NCI-H774 (cell line): ENCODE data around the gene NEGR1.

Source experiments
- DNase-seq: peaks from one replicate; lab custom pipeline; 2025; lab: John Stamatoyannopoulos, UW

NEGR1 gene

DNA sequence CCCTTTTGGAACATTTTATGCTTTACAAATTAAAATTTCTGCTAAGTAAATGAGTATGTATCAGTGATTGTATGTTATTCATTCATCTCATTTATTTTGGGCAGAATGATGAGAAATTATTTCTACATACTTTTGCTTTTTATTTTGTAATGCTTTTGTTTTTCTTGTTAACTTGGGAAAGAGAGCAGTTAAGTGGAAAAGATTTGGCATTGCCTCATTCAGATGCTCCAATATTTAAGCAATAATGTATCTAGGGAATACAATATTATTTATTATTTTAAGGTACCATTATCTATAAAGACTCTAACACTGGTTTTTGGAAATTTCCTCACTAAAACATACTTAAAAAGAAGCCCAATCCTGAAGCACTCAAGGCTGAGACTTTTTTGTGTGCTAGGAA is 431.8 kb downstream of the NEGR1 start:
- DNase-seq = no peak

DNA sequence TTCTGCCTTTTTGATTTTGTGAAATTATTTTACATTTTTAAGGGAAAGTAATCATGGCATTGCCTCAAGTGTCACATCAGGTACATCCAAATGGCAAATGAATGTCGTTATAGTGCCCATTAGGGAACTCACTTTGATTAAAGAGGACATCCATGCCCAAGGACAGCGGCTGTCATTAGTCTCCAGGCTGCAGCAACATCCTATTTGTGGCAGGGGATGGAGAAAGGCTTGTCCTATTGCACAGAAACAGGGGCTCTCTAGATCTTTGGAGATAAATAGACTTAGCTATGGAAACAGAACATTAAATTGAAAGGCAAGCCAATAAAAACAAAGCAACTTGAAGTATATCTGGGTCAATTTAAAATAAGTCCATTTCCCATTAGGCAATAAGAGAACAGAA is 439.3 kb downstream of the NEGR1 start:
- no peak for DNase-seq

DNA sequence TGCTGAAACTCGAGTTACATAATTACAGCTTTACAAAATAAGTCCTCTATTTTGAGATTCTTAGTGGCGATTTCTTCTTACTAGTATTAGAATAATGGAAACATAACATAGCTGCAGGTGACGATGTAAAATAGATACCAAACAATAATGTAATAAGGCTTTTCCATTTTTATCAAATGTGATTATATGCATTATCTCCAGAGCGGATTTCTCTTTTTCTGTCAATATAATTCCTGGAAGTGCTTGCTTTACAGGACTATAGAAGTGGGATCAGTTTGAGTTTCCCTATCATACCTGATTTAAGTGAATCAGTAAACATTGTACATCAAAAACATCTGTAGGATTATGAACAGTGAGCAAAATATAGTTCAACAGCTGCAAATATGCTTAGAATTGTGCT is 442.5 kb downstream of the NEGR1 start:
- no peak for DNase-seq

DNA sequence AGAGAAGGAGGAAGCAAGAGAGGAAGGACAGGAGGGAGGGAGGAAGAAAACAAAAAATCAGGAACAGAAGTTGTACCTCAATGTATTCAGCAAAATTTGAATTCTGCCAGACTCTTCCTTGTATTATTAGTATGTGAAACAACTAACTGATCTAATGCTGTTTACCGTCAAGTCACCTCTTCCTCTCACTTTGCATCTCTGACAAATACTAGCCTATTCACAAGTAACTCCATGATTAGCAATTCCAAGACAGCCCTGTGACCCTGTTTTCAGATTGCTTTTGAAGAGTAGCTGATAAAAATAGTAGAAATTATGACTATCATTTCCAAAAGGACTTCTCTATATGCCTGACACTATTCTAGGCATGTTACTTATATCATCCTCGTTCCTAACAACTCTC is 445.4 kb downstream of the NEGR1 start:
- no peak for DNase-seq

DNA sequence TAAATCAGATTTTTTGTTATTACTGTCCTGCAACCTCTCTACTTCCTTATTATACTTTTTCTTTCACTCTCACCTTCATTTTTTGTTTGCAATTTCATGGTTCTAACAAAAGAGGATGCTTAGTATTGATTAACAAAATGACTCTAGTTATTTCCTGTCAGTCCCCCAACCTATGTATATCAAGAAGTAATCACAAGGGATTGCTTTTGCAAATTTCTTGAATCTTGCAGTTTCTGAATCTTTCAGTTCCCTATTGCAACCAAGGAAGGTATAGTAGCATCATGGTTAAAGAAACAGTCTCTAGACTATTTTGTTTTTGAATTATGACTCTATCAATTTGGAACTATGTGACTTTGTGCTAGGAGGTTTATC is 446.9 kb downstream of the NEGR1 start:
- DNase-seq = no peak

DNA sequence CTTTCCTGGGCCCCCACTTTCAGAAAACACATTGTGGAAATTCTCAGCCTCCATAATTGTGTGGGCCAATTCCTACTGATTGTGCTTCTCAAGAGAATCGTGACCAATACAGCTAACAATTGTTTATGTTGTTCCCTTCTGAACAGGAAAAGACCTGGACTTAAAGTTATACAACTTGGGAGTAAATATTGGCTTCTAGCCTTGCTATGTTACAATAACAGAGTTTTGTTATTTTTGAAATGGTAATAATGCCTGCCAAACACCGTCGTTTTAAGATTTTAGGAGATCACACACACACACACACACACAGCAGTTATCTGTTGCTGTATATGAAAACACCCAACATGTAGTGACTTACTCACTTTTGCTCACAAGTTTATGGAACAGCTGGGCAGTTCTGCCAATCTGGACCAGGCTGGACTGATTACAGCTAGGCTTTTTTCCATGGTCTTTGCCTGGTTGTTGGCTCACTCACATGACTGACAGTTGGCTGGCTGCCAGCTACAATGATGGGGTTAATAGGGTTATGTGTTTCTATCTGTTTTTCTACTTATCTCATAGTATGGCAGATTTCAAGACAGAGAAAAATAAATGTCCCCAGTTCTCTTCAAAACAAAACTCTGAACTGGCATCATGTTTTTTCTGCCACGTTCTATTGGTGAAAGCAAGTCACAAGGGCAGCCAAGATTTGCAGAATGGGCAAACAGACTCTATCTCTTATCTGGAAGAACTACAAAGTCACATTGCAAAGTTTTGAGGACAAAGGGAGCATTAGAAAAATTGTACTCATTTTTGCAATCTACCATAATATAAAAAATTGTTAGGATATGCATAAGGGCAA is 447.5 kb downstream of the NEGR1 start:
- no peak for DNase-seq

DNA sequence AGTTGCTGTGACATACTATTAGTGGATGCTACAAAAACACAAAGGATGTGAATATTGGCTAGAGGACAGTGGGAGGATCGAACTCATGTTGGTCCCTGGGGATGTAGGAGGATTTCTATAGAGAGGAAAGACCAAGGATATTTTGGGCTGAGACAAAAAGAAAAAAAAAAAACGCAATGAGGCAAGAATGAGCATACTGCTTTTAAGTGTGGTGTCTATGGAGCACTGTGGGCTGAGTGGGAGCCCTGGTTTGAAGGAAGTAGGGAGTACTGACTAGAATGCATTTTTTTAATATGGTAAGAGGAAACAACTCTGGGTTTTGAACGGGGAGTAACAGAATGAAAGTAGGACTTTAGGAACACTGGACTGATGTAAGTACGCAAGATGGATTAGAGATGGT is 450.7 kb downstream of the NEGR1 start:
- DNase-seq = no peak

DNA sequence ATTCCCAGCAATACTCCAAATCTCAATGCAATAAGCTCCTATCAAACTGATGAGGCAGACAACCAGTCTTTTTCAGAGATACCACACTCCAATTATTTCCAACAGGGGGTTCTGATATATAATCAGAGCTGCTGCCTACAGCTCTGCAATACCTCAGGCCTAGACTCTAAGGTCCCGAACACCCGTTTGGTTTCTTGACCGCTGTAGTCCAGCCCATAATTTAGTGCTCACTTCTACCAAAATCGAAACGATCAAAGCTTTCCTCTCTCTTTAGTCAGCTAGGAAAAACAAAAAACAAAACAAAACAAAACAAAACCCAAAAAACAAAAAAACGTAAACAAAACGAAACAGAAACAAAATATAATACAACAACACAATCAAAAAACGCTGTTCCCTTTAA is 453.0 kb downstream of the NEGR1 start:
- no peak for DNase-seq

DNA sequence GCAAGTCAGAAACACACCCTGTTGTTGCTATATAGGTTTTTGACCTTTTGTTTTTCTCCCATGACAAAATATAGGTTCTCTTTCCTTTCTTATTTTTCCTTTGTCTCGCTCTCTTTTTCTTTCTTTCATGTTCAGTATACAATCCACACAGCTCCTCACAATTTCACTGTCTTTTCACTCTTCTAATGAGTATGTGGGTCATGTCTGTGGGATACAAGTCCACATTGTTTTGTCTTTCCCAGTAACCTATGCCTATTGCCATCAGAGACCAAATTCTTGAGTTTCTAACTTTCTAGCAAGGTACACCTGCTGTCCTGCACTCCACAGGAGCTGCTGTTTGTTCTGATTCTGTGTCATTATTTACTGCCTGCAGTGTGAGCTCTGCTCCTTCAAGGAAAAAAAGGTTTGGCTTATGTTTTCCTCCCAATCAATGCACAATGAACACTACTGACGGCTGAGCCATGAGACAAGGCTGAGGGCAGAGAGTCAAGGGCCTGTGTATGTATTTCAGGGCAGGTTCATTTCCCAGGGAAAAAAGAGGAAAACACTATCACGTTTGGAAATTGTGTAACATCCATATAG is 453.8 kb downstream of the NEGR1 start:
- DNase-seq = peak; percentile 14

DNA sequence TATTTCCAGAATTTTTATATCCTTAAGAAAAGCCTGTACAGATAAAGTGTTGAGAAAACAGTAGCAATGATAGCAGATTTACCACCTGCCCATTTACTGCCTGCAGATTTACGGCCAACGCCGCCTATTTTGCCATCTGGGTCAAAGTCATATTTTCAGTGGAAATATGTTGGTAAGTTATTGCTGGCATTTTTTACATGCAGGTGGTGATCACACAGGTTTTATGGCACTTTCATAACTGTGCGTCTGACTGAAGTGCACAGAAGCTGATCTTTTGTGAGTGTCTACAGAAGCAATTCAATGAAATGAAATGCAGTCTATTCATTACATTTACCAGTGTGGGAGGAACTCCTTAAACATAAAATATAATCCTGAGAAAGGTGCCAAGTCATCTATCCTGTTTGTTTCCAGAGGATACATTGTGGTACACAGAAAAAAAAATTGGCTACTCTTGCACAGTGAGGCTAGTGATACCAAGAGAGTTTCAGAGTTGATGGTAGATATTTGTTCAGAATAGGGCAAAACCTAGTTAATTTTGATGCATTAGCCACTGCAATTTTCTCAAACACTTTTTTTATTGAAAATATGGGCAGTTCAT is 458.5 kb downstream of the NEGR1 start:
- no peak for DNase-seq

DNA sequence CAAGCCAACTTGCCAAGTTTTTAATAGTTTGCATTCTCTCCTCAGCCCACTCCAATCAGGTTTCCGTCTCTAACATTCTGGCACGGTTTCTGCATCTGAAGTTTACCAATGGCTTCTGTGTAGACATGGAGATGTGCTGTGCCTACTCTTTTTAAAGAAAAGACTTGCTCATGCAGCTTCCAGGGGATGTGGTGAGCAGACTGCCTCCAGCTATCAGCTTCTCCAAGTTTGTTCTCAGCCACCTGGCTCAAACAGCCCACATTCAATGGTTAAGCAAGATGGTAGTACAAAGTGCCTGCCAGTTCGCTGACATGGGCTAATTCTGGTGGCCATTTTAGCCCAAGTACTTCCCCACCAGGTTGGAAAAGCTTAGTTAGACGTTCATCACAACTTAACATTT is 465.3 kb downstream of the NEGR1 start:
- no peak for DNase-seq

DNA sequence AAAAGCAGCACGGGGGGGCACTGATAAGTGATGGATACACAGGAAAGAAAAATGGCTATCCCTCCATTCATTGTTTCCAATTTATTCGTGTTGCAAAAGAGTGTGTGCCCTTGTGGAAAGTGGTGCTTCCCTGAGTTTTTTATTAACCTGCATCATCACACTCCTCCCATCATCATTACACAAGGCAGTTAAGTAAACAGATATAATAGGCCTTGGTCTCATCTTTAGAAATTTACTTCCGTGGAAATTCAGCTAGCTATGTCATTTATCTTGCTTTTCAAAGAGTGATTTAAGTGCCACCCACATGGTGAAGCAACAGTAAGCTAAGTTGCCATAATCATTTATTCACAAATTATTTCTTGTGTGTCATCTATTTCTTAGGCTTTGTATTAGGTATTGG is 473.3 kb downstream of the NEGR1 start:
- no peak for DNase-seq

DNA sequence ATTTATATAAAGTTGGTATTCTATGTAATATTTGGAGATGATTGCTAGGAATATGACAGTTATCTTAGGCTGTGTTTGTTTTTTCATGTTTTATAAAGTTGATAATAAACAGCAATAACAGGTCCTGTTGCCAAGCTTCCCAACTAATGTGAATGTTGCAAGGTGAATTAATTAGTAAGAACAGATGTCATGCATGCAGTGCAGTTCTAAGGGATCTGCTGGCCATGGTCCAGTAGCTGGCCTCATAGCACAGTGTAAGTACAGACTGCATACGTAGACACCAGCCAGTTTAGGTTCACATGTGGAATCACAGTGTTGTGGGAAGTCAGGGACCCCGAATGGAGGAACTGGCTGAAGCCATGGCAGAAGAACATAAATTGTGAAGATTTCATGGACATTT is 478.2 kb downstream of the NEGR1 start:
- DNase-seq = no peak

DNA sequence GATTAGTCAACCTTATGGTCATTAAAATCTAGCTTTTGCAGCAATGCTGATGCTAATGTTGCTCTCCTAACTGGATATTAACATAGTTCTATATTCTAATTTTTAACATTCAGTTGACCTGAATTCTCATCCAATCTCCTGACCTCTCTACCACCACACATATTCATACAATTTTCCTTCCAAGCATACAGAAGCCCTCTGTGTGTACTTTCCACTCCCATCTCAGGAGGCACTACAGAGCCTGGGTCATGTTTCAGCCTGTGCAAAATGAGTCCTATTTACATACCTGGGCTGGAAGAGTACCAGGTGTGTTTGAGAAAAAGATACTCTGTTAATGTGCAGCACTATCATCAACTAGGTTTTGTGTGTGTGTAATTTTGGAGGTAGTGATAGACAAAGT is 486.3 kb downstream of the NEGR1 start:
- no peak for DNase-seq

DNA sequence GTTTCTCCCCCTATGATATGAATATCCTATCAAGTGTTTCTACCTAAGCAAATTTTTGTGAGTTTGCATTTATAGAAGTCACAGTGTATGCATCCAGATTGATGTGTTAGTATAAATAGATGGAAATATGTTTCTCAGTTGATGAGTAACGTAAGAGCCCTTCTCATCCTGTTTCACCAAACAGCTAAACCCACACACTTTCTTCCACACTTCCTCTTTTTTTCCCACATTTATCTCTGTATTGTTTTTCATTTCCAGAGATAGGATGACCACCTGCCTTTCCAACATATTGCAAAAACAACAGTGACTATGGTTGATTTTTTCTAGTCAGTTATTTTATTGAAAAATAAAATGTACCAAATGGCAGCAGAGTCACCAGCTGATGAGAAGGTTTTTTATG is 490.1 kb downstream of the NEGR1 start:
- no peak for DNase-seq

DNA sequence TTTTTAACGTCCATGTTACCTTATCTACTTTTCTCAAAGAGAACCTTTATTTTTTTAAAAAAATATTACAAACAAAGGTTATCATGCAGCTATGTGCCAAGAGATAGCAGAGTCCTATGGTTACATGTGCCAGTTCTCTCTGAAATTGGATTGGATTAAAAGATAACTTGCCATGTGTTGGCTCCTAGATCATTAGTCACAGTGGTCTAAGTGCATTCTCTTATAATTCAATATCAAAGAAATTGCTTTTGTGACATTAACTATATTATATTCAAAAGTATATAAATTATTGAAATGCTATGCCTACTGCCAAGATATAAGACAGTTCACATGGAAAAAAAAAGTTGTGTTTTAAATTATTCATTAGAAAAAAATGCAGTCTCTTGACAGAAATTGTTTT is 494.2 kb downstream of the NEGR1 start:
- no peak for DNase-seq

DNA sequence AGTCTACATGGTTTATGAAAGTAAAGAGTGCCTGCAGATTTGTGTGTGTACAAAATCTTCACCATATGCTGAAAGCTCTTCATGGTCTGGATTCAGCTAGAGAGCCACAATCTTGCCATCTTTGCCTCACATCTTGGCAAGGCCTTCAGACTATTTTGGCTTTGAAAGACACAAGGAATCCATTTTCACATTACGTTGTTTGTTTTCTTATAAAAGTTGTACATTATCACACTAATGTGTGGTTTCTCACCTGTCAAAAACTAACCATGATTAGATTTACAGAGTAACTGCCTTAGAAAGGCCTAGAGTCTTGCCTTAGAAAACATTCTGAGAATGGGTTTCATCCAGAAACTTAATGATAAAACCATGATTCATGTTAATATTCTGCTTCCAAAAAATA is 494.6 kb downstream of the NEGR1 start:
- DNase-seq = no peak

DNA sequence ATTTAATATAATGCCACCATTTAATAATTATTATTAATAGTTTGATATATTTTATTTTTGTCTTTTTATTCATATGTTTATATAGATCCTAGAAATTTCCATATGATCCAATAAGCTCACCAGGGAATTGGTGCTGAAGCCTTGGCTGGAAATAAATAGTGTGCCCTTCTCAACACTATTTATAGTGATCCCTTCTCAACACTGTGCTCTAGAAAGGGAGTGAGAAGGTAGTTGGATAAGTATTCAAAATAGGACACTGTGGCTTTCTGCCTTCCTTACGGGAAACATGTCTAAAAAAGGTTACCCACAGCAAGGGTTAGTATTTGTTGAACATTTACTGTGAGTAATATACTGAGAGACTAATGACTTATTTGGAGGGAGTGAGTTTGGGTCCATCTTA is 496.1 kb downstream of the NEGR1 start:
- no peak for DNase-seq

DNA sequence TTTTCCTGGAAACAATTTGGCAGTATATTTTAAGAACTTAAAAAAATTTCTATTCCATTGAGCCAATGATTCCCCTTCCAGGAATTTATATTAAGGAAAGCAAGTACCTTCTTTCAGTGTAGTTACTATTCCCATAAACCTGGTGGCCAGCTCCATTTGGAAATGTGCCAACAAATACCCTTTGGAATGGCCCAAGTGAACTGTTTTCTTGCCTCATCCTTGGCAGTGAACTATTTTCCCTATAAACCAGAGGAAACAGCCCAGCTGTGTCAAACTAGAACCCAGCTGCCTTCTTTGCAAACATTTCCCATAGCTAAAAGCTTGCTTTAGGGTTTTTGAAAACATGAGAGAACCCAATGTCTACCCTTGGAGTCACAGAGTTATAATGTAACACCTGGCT is 496.9 kb downstream of the NEGR1 start:
- DNase-seq = no peak

DNA sequence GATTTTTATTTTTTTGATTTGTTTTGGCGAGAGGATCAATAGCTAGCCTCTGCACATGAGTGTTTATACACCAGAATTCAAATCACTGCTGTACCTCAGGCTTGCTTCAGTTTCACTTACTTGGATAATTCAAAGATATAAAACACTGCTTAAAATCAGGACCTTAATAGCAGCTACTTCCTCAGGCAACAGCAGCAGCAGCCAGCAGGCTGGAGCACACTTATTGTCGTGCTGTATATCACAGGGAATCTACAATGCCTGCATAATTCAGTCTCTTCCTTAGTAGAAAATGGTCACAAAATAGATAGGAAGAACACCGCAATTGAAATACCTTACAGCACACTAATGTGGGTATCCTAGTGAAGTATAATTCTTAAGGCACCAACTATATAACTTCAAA is 497.3 kb downstream of the NEGR1 start:
- DNase-seq = no peak

DNA sequence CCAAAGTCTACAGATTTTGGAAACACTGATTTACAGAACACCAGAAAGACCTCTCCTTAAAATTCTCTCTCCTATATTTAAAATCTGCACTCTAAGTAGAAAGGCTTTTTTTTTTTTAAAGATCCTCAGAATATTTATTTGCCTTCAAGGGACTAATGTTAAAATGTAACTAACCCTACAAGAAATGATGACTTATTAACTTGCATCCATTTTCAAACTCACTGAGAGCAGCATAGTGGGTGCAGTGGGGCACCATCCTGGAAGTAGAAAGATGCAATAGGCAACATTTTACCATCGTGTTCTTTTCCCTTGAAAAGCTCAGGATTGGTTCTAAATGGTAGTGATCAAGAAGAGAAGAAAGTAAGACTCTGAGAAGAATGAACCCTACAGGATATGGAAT is 498.1 kb downstream of the NEGR1 start:
- DNase-seq = no peak

DNA sequence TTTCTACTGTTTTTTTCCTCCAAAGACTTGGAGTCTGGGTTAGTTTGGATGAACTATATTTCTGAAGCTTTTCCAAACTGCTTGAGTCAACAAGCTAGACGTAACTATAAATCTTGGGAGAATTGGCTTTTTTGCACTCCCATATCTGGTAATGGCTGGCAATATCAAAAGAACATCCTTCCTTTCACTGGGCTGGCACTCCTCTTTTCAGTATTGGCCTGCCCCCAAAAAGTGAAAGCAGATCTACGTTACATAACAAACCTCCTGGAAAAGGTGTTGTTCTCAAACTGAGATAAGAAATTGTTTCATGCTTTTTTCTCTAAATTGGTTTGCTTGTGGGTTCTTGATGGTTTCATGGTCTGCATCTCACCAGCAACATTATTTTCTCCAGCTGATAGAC is 499.3 kb downstream of the NEGR1 start:
- DNase-seq = no peak

DNA sequence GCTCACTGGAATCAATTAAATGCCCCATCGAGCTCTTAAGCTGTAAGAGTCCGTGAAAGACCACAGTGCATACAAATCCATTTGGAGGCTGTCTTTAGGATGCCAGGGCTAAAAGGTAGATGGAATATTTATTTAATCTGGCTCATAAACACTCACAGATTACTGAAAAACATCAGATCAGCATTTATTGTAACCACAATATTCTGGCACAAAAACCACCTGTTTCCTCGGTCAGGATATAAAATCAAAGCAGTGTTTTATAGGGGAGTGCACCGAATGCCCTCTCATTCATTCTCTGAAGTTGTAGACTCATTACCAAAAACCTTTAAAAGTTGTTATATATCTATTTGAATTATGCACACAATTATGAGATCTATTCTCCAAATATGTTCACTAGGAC is 500.9 kb downstream of the NEGR1 start:
- no peak for DNase-seq

DNA sequence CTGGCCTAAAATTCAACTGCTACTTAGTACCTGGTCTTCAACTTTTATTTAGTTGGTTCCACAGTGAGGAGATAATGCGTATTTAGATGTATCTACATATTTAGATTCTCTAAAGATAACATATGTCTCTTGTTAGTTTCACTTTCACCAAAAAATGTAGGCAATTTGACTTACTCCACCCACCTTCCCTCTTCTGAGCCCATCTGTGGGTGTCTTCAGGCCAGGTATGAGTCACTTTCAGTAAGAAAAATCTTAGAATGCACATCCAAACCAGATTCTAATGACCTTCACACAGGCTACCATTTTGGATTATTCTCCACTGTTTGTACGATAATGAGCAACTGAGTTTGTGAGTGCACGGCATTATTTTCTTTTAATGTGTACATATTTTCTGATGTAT is 501.7 kb downstream of the NEGR1 start:
- no peak for DNase-seq
